Epithelial cell of esophagus (primary cell): ENCODE measurements around the gene ASZ1.

ENCODE experiments used
- DNase-seq: peaks from one replicate; pipeline ENCODE4 v3.0.0; 2010; ENCODE audit warnings: low read depth
- H3K4me3 ChIP-seq: 2 replicates; pipeline ENCODE4 v1.5.1; 2011; ENCODE audit warnings: mild to moderate bottlenecking, low read length, control low read depth
- TF ChIP-seq, protein P1 (sequence below): IDR thresholded peaks from 2 replicates; pipeline ENCODE4 v1.5.1; 2011; ENCODE audit warnings: low read depth, mild to moderate bottlenecking, low read length, control low read depth, inconsistent platforms; ENCODE audit not compliant: insufficient read depth; ENCODE audit errors: missing control alignments

ASZ1 gene

DNA sequence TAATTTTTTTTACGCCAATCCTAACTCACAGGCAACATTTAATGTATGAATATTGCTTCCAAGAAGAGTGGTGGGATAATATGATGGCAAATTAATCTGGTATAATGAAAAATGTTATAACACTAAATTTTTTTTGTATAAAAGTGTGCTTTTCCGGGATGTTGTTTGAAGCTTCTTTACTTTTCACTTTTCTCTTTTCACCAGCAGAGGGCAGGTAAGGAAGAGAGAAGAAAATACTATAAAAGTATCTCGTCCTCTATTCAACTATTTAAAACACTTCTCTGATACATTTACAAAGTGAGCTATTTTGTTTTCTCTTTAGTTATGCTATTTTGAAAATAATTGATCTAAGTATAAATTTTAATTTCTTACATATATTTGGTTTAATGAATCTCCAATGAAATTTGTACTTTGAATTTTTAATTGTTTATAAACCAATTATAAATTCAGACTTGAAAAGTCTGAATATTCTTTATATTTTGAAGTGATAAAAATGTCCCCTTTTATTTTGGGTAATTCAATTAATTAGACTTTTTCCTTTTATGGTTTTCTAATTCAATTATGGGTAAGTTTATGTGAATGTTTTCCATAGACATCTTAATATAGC lies 31.8 kb upstream of the ASZ1 start:
- TF ChIP-seq, protein P1, sequence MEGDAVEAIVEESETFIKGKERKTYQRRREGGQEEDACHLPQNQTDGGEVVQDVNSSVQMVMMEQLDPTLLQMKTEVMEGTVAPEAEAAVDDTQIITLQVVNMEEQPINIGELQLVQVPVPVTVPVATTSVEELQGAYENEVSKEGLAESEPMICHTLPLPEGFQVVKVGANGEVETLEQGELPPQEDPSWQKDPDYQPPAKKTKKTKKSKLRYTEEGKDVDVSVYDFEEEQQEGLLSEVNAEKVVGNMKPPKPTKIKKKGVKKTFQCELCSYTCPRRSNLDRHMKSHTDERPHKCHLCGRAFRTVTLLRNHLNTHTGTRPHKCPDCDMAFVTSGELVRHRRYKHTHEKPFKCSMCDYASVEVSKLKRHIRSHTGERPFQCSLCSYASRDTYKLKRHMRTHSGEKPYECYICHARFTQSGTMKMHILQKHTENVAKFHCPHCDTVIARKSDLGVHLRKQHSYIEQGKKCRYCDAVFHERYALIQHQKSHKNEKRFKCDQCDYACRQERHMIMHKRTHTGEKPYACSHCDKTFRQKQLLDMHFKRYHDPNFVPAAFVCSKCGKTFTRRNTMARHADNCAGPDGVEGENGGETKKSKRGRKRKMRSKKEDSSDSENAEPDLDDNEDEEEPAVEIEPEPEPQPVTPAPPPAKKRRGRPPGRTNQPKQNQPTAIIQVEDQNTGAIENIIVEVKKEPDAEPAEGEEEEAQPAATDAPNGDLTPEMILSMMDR, result peak; percentile 59
- peak; percentile 39 for DNase-seq
- no peak overlapping the region for H3K4me3 ChIP-seq

DNA sequence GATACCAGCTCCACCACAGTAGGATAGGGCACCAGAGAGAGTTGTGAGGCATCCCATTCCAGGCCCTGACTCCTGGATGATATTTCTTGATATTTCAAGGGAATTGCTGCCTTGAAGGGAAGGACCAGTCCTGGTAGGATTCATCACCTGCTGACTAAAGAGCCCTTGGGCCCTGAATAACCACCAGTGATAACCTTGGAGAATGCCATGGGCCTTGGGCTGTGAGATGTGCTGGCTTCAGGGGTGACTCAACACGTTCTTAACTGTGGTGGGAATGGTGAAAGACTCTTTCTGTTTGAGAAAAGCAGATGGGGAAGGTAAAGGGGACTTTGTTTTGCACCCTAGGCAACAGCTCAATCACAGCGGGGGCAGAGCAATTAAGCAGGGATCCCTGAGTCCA lies 21.4 kb upstream of the ASZ1 start:
- DNase-seq, result peak; percentile 16
- TF ChIP-seq, protein P1, result no peak
- H3K4me3 ChIP-seq, result no peak overlapping the region

DNA sequence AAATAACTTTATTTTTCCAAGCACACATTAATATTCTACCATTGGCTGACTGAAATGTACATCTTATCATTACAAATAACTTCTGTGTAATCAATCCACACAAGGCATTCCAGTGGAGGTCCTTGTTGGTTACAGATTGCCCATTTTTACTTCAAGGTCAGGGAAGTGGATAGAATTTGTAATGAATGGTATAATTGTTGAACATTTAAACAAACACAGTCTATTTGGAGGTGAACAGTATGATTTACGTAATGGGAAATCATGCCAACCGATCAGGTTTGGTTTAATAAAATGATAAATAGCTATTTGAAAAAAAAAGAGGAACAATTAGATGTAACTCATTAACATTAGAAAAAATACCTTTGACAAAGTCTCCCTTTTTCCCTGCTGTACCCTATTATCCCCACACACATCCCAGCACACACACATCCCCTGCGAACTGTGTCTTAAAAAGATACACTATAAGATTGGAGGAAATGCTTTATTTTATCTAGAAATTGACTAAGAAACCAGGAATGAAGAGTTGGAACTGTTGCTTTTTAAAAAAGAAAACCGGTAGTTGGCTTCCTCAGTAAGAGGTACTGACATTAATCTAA lies 19.0 kb upstream of the ASZ1 start:
- DNase-seq, result no peak
- TF ChIP-seq, protein P1, result no peak
- H3K4me3 ChIP-seq, result no peak overlapping the region

DNA sequence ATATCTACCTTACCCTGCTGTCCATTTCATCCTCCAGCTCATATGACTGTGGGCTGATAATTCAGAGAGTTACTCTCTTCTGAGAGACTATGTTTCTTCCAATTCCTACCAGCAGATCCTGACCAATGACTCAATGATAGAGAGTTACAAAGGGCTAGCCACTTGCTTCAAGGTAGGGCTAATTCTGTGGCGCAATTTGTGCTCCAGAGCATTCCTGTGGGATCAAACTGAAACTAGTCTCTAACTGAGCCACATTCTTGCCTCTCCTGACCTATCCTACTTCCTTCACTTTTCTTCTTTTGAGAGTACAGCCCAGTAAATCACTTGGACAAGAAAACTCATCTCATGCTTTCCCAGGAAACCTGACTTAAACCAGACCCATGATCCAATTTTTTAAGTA lies 17.9 kb upstream of the ASZ1 start:
- TF ChIP-seq, protein P1, result no peak
- DNase-seq, result peak; percentile 76
- H3K4me3 ChIP-seq, result no peak overlapping the region

- no peak for DNase-seq
- TF ChIP-seq, protein P1, result no peak
- no peak overlapping the region for H3K4me3 ChIP-seq
Observed at GRCh38 chr7:117444646-117445045, 17.4 kb upstream of the ASZ1 start.

- TF ChIP-seq, protein P1, result no peak
- H3K4me3 ChIP-seq, result no peak overlapping the region
- DNase-seq, result peak; percentile 91
Observed at GRCh38 chr7:117435475-117436043, 8.3 kb upstream of the ASZ1 start.
